K562 (cell line): ENCODE results near the gene POP7. TPM values are rescaled to one million over a fixed set of nuclear protein-coding genes. Genes with fewer than 3 reads are reported as not detected.

Source experiments
- BCLAF1 ChIP-seq, 2 experiments: fragments of 450-650 bp in 1 of 2; IDR thresholded peaks; 2 replicates each; pipeline ENCODE4 v1.6.1; 2011 to 2017; ENCODE audit warnings: low read depth in 2 of 2, antibody characterized with exemption in 1 of 2, borderline replicate concordance in 1 of 2, low read length in 1 of 2, mild to moderate bottlenecking in 1 of 2, mixed read lengths in 1 of 2; ENCODE audit not compliant: control insufficient read depth in 1 of 2
- BCOR ChIP-seq: fragments of 450-650 bp; IDR thresholded peaks from 2 replicates; pipeline ENCODE4 v1.6.1; 2016
- DEAF1 ChIP-seq: fragments of 450-650 bp; formaldehyde crosslinking; IDR thresholded peaks from 2 replicates; pipeline ENCODE4 v1.4.0; 2020; ENCODE audit warnings: mild to moderate bottlenecking, moderate library complexity
- EGR1 ChIP-seq: fragments of 450-650 bp; conservative IDR thresholded peaks from 2 replicates; pipeline ENCODE4 v1.6.1; 2017; ENCODE audit warnings: mild to moderate bottlenecking
- FOS ChIP-seq: IDR thresholded peaks from 3 replicates; pipeline ENCODE4 v1.6.1; 2011; ENCODE audit not compliant: insufficient read length; ENCODE audit errors: extremely low read depth
- FUS ChIP-seq: fragments of 200-400 bp; formaldehyde crosslinking; optimal IDR thresholded peaks from 2 replicates; pipeline ENCODE3; 2017; ENCODE audit warnings: low read depth, low read length
- GATA2 ChIP-seq: sonication (generic); formaldehyde crosslinking; IDR thresholded peaks from 2 replicates; pipeline ENCODE4 v1.4.0; 2020; ENCODE audit warnings: mild to moderate bottlenecking, missing genetic modification reagents
- GTF2F1 ChIP-seq: IDR thresholded peaks from 2 replicates; pipeline ENCODE4 v1.6.1; 2011; ENCODE audit warnings: low read depth, low read length, improper control_type of control experiment
- KAT7 ChIP-seq: sonication (generic); formaldehyde crosslinking; IDR thresholded peaks from 2 replicates; pipeline ENCODE4 v1.8.0; 2022; ENCODE audit warnings: missing genetic modification reagents, mild to moderate bottlenecking, borderline replicate concordance
- KDM1A ChIP-seq, 2 experiments: fragments of 450-650 bp; IDR thresholded peaks; 2 replicates each; pipeline ENCODE4 v1.6.1; 2016; ENCODE audit warnings: mild to moderate bottlenecking in 2 of 2
- KLF1 ChIP-seq: fragments of 450-650 bp; IDR thresholded peaks from 2 replicates; pipeline ENCODE4 v1.6.1; 2016; ENCODE audit warnings: missing genetic modification characterization, missing compliant biosample characterization
- MTA2 ChIP-seq: fragments of 450-650 bp; IDR thresholded peaks from 2 replicates; pipeline ENCODE4 v1.6.1; 2016; ENCODE audit warnings: low read depth
- PHB2 ChIP-seq: fragments of 450-650 bp; IDR thresholded peaks from 2 replicates; pipeline ENCODE4 v1.6.1; 2017; ENCODE audit warnings: low read depth
- PKNOX1 ChIP-seq: fragments of 450-650 bp; IDR thresholded peaks from 2 replicates; pipeline ENCODE4 v1.6.1; 2016
- RCOR1 ChIP-seq, 2 experiments: IDR thresholded peaks; 2 replicates each; pipeline ENCODE4 v1.6.1; 2012; ENCODE audit warnings: low read depth in 2 of 2, low read length in 2 of 2, borderline replicate concordance in 1 of 2, improper control_type of control experiment in 1 of 2
- SIX5 ChIP-seq, 2 experiments: IDR thresholded peaks; 2 replicates each; pipeline ENCODE4 v1.6.1; 2011; ENCODE audit warnings: low read length in 2 of 2, borderline replicate concordance in 1 of 2, low read depth in 1 of 2, mild to moderate bottlenecking in 1 of 2, moderate library complexity in 1 of 2; ENCODE audit not compliant: insufficient read depth in 1 of 2
- SNIP1 ChIP-seq: fragments of 450-650 bp; IDR thresholded peaks from 2 replicates; pipeline ENCODE4 v1.7.1; 2017; ENCODE audit warnings: low read depth, mild to moderate bottlenecking
- TCF3 ChIP-seq: sonication (generic); formaldehyde crosslinking; IDR thresholded peaks from 2 replicates; pipeline ENCODE4 v1.4.0; 2020; ENCODE audit warnings: mild to moderate bottlenecking, missing genetic modification reagents
- ZNF174 ChIP-seq: fragments of 250-450 bp; sonication (Bioruptor Pico); IDR thresholded peaks from 2 replicates; pipeline ENCODE4 v1.4.0; 2020; ENCODE audit warnings: mild to moderate bottlenecking
- ZNF212 ChIP-seq: fragments of 450-650 bp; formaldehyde crosslinking; IDR thresholded peaks from 2 replicates; pipeline ENCODE4 v1.4.0; 2020; ENCODE audit warnings: mild to moderate bottlenecking
- polyA plus RNA-seq, 8 experiments: library from polyadenylated mRNA; depleted of rRNA in 4 of 8; stranded (reverse) in 5 of 8; unstranded in 3 of 8; fragments of >200 nt; fragmentation: Nextera tagmentation in 2 of 8; fragmentation: Illumina TruSeq in 1 of 8; extraction: Ambion mirVana in 2 of 8; extraction: Trizol in 1 of 8; gene quantifications; 2 replicates each; pipeline versions ENCODE4 v1.2.1 to v1.2.3, GENCODE V29; 2011 to 2014; ENCODE audit warnings: inconsistent platforms in 1 of 8, missing spikeins in 1 of 8
- total RNA-seq, 7 experiments: library from RNA; depleted of rRNA in 6 of 7; stranded (reverse); fragments of >200 nt in 6 of 7; fragmentation: Illumina TruSeq in 2 of 7; extraction: Trizol in 2 of 7; gene quantifications; 2 replicates each; pipeline versions ENCODE4 v1.2.1 to v1.2.3, GENCODE V29; 2011 to 2021; ENCODE audit warnings: low replicate concordance in 1 of 7
- TF ChIP-seq, protein P1 (sequence below), 2 experiments: IDR thresholded peaks; 2 replicates each; pipeline ENCODE4 v1.6.1; 2012; ENCODE audit warnings: improper control_type of control experiment in 2 of 2, low read depth in 2 of 2, low read length in 2 of 2, borderline replicate concordance in 1 of 2

Gene POP7
- total and polyA plus RNA-seq, 9 of the 15 experiments (the other 6 are each of a cell fraction or from before 2014, with no cell fraction given) = 11.5 to 163 (median 68.9) TPM

DNA sequence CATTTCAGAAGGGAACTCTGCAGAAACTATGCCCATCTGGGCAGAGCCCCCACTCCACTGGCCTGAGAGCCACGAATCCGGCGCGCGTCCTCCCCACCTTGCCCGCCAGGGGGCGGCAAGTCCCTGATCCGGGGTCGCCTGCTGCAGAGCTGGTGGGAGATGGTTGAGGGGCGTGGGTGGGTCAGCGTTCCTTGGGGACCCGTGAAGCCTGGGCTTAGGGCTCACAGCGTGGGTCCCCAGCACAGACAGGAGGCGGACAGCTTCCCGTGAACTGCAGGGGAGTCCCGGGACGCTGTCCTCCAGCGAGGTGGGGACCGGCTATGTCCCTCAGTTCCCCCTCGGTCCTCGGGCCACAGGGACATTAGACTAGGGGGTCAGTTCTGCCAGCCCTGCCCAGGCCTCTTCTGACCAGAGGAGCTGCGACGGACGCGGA lies 585 bp upstream of the POP7 start (continued):
- TF ChIP-seq SNIP1 = no peak
- TF ChIP-seq BCLAF1 (IDR thresholded peaks at IDR 0.05; ENCODE audit: borderline replicate concordance in 1 of 2, control insufficient read depth in 1 of 2, low read depth in 2 of 2, low read length in 1 of 2) = 0 out of 4 replicates have a peak, but pooled peaks of 1 of the 2 experiments have one; percentile 8
- peak; percentile 42; the same call in 1 of the 2 replicates for TF ChIP-seq MTA2
- TF ChIP-seq ZNF212 = no peak
- TF ChIP-seq GATA2 = no peak
- no peak for TF ChIP-seq FUS
- no peak for TF ChIP-seq TCF3 (CRISPR knock-in tag)
- TF ChIP-seq, protein P1, sequence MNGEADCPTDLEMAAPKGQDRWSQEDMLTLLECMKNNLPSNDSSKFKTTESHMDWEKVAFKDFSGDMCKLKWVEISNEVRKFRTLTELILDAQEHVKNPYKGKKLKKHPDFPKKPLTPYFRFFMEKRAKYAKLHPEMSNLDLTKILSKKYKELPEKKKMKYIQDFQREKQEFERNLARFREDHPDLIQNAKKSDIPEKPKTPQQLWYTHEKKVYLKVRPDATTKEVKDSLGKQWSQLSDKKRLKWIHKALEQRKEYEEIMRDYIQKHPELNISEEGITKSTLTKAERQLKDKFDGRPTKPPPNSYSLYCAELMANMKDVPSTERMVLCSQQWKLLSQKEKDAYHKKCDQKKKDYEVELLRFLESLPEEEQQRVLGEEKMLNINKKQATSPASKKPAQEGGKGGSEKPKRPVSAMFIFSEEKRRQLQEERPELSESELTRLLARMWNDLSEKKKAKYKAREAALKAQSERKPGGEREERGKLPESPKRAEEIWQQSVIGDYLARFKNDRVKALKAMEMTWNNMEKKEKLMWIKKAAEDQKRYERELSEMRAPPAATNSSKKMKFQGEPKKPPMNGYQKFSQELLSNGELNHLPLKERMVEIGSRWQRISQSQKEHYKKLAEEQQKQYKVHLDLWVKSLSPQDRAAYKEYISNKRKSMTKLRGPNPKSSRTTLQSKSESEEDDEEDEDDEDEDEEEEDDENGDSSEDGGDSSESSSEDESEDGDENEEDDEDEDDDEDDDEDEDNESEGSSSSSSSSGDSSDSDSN (IDR thresholded peaks at IDR 0.05; ENCODE audit: borderline replicate concordance in 1 of 2, low read depth in 2 of 2, low read length in 2 of 2) = no peak
- peak; percentile 94 for TF ChIP-seq EGR1
- TF ChIP-seq KDM1A (IDR thresholded peaks at IDR 0.05) = no peak
- peak; percentile 74; the same call in 1 of the 2 replicates for TF ChIP-seq KAT7 (CRISPR knock-in tag)
- TF ChIP-seq KLF1 (tag) = no peak
- no peak for TF ChIP-seq PHB2
- TF ChIP-seq FOS = no peak
- peak; percentile 68 for TF ChIP-seq BCOR
- peak; percentile 12; the same call in 1 of the 2 replicates for TF ChIP-seq PKNOX1
- TF ChIP-seq DEAF1 (CRISPR knock-in tag) = peak; percentile 64; the same call in 1 of the 2 replicates
- no peak for TF ChIP-seq SIX5 (IDR thresholded peaks at IDR 0.05; ENCODE audit: borderline replicate concordance in 1 of 2, insufficient read depth in 1 of 2, low read depth in 1 of 2, low read length in 2 of 2)
- no peak for TF ChIP-seq GTF2F1
- no peak for TF ChIP-seq ZNF174 (CRISPR knock-in tag)
- no peak for TF ChIP-seq RCOR1 (IDR thresholded peaks at IDR 0.05; ENCODE audit: borderline replicate concordance in 1 of 2, low read depth in 2 of 2, low read length in 2 of 2)
